Astrocyte (in vitro differentiated cells and primary cell): ENCODE results near the gene NRAS.

Source experiments
- CTCF ChIP-seq: IDR thresholded peaks from 2 replicates; pipeline ENCODE4 v1.5.1; 2011; ENCODE audit warnings: low read depth, mild to moderate bottlenecking, inconsistent platforms, low read length, moderate library complexity; ENCODE audit not compliant: insufficient read depth
- EZH2 ChIP-seq: IDR thresholded peaks from 2 replicates; pipeline ENCODE4 v1.6.1; 2012; ENCODE audit warnings: mild to moderate bottlenecking, low read length, inconsistent platforms; ENCODE audit not compliant: insufficient read depth

- TF ChIP-seq CTCF = no peak
- no peak for TF ChIP-seq EZH2
Observed at GRCh38 chr1:114719424-114719787, 2.8 kb upstream of the NRAS start.
